OCI-LY1 (cell line): Measurements from ENCODE around the gene AGXT2.

Experiments
- CTCF ChIP-seq: fragments of 200-600 bp; sonication (generic), shearing (Covaris generic); IDR thresholded peaks from 2 replicates; pipeline ENCODE4 v1.5.1; 2017; ENCODE audit warnings: mild to moderate bottlenecking, antibody characterized with exemption, low read length, moderate library complexity, mixed read lengths
- EZH2 ChIP-seq: fragments of 200-600 bp; sonication (generic), shearing (Covaris generic); IDR thresholded peaks from 2 replicates; pipeline ENCODE4 v1.8.0; 2017; ENCODE audit warnings: borderline replicate concordance, mixed run types, mild to moderate bottlenecking, antibody characterized with exemption, low read length, moderate library complexity, mixed read lengths

- peak; percentile 83 for TF ChIP-seq CTCF
- no peak for TF ChIP-seq EZH2
These were observed 41.9 kb upstream of the AGXT2 start for GRCh38 chr5:35089334-35090314.
